Stimulated activated naive CD8-positive, alpha-beta T cell treated with anti-CD3 and anti-CD28 coated beads, Interleukin-15, Interleukin-2, amounts not matched to agents 100 ng/mL and 50 ng/mL, for 24 hours (primary cell): ENCODE measurements around the gene CNTD1.
"Not testable (repeated sequence)": the region's sequence is repeated elsewhere in the genome, so short reads cannot be mapped to it uniquely, and the experiment has no call there.

Experiments
- H3K27ac Mint-ChIP-seq: one replicate; pipeline ENCODE4 v1.8.0; 2021; ENCODE audit warnings: mild to moderate bottlenecking, mixed read lengths
- H3K27me3 Mint-ChIP-seq: one replicate; pipeline ENCODE4 v1.8.0; 2021; ENCODE audit warnings: mixed read lengths
- H3K36me3 Mint-ChIP-seq: one replicate; pipeline ENCODE4 v1.8.0; 2021; ENCODE audit warnings: low read depth, mixed read lengths
- H3K4me1 Mint-ChIP-seq: one replicate; pipeline ENCODE4 v1.8.0; 2021; ENCODE audit warnings: low read depth, mixed read lengths
- H3K4me3 Mint-ChIP-seq: one replicate; pipeline ENCODE4 v1.8.0; 2021; ENCODE audit warnings: mild to moderate bottlenecking, mixed read lengths
- H3K9me3 Mint-ChIP-seq: one replicate; pipeline ENCODE4 v1.8.0; 2021; ENCODE audit warnings: mixed read lengths

The CNTD1 gene

DNA sequence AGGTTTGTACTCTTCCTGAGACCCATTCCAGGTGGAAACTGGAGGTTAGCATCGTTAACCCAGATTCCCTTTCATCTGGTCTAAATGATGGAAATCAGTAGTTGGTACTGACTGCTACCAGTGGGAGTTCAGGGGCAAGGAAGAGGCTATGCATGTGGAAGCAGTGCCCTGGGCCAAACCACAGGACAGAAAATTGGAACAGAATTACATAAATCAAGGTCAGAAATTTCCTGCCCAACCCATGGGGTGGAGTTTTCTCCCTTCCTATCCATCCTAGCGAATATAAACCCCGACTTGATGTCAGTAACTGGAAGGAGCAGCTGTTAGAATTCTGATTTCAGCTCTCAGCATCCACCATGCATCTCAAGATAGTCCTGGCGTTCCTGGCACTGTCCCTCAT lies 45.6 kb downstream of the CNTD1 start, which contains the start of gene AOC2:
AOC2 (plus strand) TSS at position 310 of the 400 bp plus-strand sequence; CDS start at position 357, 47 bp downstream.
- peak within 1 kb of the TSS; percentile 88 for H3K27ac Mint-ChIP-seq

DNA sequence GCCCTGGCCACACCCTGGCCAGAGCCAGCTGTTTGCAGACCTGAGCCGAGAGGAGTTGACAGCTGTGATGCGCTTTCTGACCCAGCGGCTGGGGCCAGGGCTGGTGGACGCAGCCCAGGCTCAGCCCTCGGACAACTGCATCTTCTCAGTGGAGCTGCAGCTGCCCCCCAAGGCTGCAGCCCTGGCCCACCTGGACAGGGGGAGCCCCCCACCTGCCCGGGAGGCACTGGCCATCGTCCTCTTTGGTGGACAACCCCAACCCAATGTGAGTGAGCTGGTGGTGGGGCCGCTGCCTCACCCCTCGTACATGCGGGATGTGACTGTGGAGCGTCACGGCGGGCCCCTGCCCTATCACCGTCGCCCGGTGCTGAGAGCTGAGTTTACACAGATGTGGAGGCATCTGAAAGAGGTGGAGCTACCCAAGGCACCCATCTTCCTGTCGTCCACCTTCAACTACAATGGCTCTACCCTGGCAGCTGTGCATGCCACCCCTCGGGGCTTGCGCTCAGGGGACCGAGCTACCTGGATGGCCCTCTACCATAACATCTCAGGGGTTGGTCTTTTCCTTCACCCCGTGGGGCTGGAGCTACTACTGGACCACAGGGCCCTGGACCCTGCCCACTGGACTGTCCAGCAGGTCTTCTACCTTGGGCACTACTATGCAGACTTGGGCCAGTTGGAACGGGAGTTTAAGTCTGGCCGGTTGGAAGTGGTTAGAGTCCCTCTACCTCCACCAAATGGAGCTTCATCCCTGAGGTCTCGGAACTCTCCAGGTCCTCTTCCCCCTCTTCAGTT lies 46.3 kb downstream of the CNTD1 start:
- Mint-ChIP-seq H3K27me3 (no peaks in the 10 kb centered on the region), H3K4me3 (no peak overlapping the region), H3K4me1 (peaks cover 28% of the 10 kb centered on the region), H3K36me3 (peaks cover 44% of the 10 kb centered on the region), H3K27ac (no peak overlapping the region), H3K9me3 (no peaks in the 10 kb centered on the region)

More for the DNA sequence above, 45.6 kb downstream of the CNTD1 start, which contains the start of gene AOC2:
- Mint-ChIP-seq H3K27me3 (no peaks in the 10 kb centered on the region), H3K4me1 (peaks cover 25% of the 10 kb centered on the region), H3K4me3 (no peak within 1 kb of the TSS), H3K9me3 (no peaks in the 10 kb centered on the region), H3K36me3 (peaks cover 49% of the 10 kb centered on the region)

DNA sequence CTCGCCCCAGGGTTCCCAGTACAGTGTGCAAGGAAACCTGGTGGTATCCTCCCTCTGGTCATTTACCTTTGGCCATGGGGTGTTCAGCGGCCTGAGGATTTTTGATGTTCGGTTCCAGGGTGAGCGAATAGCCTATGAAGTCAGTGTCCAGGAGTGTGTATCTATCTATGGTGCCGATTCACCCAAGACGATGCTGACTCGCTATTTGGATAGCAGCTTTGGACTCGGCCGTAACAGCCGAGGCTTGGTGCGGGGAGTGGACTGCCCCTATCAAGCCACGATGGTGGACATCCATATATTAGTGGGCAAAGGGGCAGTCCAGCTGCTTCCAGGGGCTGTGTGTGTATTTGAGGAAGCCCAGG lies 46.9 kb downstream of the CNTD1 start:
- no peaks in the 10 kb centered on the region for H3K27me3 Mint-ChIP-seq
- H3K27ac Mint-ChIP-seq = peak overlapping the region; percentile 88
- H3K4me1 Mint-ChIP-seq = peaks cover 31% of the 10 kb centered on the region
- peaks cover 44% of the 10 kb centered on the region for H3K36me3 Mint-ChIP-seq
- H3K4me3 Mint-ChIP-seq = no peak overlapping the region
- H3K9me3 Mint-ChIP-seq = no peaks in the 10 kb centered on the region

GRCh38 chr17:42845918-42846593 lies 47.4 kb downstream of the CNTD1 start:
- Mint-ChIP-seq H3K36me3 (peaks cover 44% of the 10 kb centered on the region), H3K27ac (peak overlapping the region; percentile 88), H3K27me3 (no peaks in the 10 kb centered on the region), H3K4me3 (peak overlapping the region; percentile 42), H3K4me1 (peaks cover 31% of the 10 kb centered on the region), H3K9me3 (no peaks in the 10 kb centered on the region)

DNA sequence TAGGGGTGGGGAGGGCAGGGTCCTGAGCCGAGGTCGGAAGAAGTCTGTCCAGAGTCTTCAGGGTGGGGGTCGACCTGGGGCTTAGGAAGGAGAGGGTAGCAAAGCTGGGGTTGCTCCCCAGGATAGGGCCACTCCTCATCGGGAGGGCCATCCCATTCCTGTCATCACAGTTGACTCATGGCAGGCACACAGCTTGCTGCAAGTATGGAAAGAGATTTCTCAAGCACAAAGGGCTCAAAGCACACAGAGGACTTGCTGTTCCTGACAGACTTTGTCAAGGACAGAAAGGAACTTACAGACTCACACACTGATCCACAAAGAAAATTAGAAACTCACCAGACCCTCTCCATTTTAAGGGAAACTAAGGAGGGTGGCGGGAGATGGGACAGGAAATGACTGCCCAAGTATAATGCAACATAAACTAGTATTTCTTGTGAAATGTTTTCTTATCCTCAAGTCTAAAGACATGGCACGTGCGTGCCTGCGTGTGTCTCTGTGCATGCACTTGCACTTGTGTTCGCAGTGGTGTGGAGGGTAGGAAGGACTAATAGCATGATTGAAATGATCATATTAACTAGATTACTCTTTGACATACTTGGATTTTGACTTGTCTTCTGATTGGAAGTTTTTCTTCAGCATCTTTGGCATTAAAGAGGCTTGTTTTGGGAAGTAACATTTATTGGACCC lies 48.1 kb downstream of the CNTD1 start:
- H3K27ac Mint-ChIP-seq = peak overlapping the region; percentile 58
- peaks cover 31% of the 10 kb centered on the region for H3K4me1 Mint-ChIP-seq
- peak overlapping the region; percentile 23 for H3K4me3 Mint-ChIP-seq
- no peaks in the 10 kb centered on the region for H3K9me3 Mint-ChIP-seq
- no peaks in the 10 kb centered on the region for H3K27me3 Mint-ChIP-seq
- peaks cover 37% of the 10 kb centered on the region for H3K36me3 Mint-ChIP-seq

GRCh38 chr17:42848093-42848492 lies 49.4 kb downstream of the CNTD1 start:
- Mint-ChIP-seq H3K9me3 (no peaks in the 10 kb centered on the region), H3K4me1 (peaks cover 31% of the 10 kb centered on the region), H3K27me3 (no peaks in the 10 kb centered on the region), H3K36me3 (peaks cover 23% of the 10 kb centered on the region), H3K4me3 (no peak overlapping the region), H3K27ac (no peak overlapping the region)

DNA sequence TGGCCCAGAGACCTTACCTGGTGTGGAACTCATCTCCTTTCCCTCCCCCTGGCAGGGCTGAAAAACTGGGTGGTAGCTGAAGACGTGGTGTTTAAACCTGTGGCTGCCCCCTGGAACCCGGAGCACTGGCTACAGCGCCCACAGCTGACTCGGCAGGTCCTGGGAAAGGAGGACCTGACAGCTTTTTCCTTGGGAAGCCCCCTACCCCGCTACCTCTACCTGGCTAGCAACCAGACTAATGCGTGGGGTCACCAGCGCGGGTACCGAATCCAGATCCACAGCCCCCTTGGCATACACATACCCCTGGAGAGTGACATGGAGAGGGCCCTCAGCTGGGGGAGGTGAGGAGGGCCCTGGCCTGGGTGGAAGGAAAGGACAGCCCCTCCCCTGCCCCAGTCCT lies 50.4 kb downstream of the CNTD1 start:
- no peaks in the 10 kb centered on the region for H3K9me3 Mint-ChIP-seq
- no peak overlapping the region for H3K4me3 Mint-ChIP-seq
- H3K36me3 Mint-ChIP-seq = peaks cover 14% of the 10 kb centered on the region
- peaks cover 31% of the 10 kb centered on the region for H3K4me1 Mint-ChIP-seq
- no peak overlapping the region for H3K27ac Mint-ChIP-seq
- no peaks in the 10 kb centered on the region for H3K27me3 Mint-ChIP-seq

GRCh38 chr17:42849451-42850181 lies 51.0 kb downstream of the CNTD1 start:
- Mint-ChIP-seq H3K27me3 (no peaks in the 10 kb centered on the region), H3K27ac (no peak overlapping the region), H3K4me1 (peaks cover 29% of the 10 kb centered on the region), H3K9me3 (no peaks in the 10 kb centered on the region), H3K4me3 (no peak overlapping the region), H3K36me3 (peaks cover 8% of the 10 kb centered on the region)

GRCh38 chr17:42850954-42851353 lies 52.3 kb downstream of the CNTD1 start, which contains the start of gene AOC3:
Gene AOC3, plus strand, starts transcription at chr17:42851199. Its CDS starts 145 bp downstream, at chr17:42851344.
- Mint-ChIP-seq H3K4me1 (peaks cover 19% of the 10 kb centered on the region), H3K27me3 (no peaks in the 10 kb centered on the region), H3K27ac (no peak within 1 kb of the TSS), H3K4me3 (no peak within 1 kb of the TSS), H3K9me3 (no peaks in the 10 kb centered on the region), H3K36me3 (no peaks in the 10 kb centered on the region)

DNA sequence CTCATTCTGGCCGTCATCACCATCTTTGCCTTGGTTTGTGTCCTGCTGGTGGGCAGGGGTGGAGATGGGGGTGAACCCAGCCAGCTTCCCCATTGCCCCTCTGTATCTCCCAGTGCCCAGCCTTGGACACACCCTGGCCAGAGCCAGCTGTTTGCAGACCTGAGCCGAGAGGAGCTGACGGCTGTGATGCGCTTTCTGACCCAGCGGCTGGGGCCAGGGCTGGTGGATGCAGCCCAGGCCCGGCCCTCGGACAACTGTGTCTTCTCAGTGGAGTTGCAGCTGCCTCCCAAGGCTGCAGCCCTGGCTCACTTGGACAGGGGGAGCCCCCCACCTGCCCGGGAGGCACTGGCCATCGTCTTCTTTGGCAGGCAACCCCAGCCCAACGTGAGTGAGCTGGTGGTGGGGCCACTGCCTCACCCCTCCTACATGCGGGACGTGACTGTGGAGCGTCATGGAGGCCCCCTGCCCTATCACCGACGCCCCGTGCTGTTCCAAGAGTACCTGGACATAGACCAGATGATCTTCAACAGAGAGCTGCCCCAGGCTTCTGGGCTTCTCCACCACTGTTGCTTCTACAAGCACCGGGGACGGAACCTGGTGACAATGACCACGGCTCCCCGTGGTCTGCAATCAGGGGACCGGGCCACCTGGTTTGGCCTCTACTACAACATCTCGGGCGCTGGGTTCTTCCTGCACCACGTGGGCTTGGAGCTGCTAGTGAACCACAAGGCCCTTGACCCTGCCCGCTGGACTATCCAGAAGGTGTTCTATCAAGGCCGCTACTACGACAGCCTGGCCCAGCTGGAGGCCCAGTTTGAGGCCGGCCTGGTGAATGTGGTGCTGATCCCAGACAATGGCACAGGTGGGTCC lies 52.9 kb downstream of the CNTD1 start:
- peaks cover 13% of the 10 kb centered on the region for H3K4me1 Mint-ChIP-seq
- H3K4me3 Mint-ChIP-seq, H3K9me3 Mint-ChIP-seq, H3K27me3 Mint-ChIP-seq, H3K27ac Mint-ChIP-seq, H3K36me3 Mint-ChIP-seq: not testable (repeated sequence)

- peaks cover 6% of the 10 kb centered on the region for H3K4me1 Mint-ChIP-seq
- H3K27me3 Mint-ChIP-seq = no peaks in the 10 kb centered on the region
- H3K4me3 Mint-ChIP-seq = no peak overlapping the region
- no peak overlapping the region for H3K27ac Mint-ChIP-seq
- H3K9me3 Mint-ChIP-seq = no peaks in the 10 kb centered on the region
- no peaks in the 10 kb centered on the region for H3K36me3 Mint-ChIP-seq
Measured at GRCh38 chr17:42852351-42852750, 53.7 kb downstream of the CNTD1 start.

DNA sequence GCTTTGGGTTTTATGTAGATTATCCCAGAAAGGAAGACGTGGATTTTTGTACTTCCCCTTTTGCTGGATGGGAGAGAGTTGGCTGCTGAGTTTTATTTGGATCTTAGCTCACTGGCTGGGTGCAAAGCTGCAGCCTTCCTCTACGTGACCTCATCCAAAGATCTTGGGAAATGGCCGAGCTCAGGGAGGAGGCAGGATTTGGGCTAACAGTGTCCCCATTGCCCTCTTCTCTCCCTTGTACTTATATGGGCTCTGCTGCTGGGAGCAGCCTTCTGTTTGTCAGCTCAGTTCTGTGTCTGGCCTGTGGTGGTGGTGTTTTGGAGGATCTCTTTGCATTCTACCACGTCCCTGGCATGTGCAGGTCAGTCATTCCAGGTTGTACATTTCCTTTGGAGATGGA lies 54.3 kb downstream of the CNTD1 start:
- H3K9me3 Mint-ChIP-seq = no peaks in the 10 kb centered on the region
- no peak overlapping the region for H3K4me3 Mint-ChIP-seq
- no peaks in the 10 kb centered on the region for H3K36me3 Mint-ChIP-seq
- H3K27ac Mint-ChIP-seq = no peak overlapping the region
- H3K4me1 Mint-ChIP-seq = peaks cover 6% of the 10 kb centered on the region
- no peaks in the 10 kb centered on the region for H3K27me3 Mint-ChIP-seq

- H3K9me3 Mint-ChIP-seq = no peaks in the 10 kb centered on the region
- H3K36me3 Mint-ChIP-seq = no peaks in the 10 kb centered on the region
- no peaks in the 10 kb centered on the region for H3K27me3 Mint-ChIP-seq
- peaks cover 6% of the 10 kb centered on the region for H3K4me1 Mint-ChIP-seq
- no peak overlapping the region for H3K4me3 Mint-ChIP-seq
- no peak overlapping the region for H3K27ac Mint-ChIP-seq
Measured at GRCh38 chr17:42853597-42853967, 54.9 kb downstream of the CNTD1 start.
